Upper lobe of left lung (tissue), 6 donors: Measurements from ENCODE around the gene ELK1. TPM values are rescaled to one million over a fixed set of nuclear protein-coding genes. Genes with fewer than 3 reads are reported as not detected.

Experiments
- ATAC-seq, 2 donors: fragments of 200-7000 bp; cut with Tn5 transposase; one replicate each; pipeline ENCODE4 v1.9.1; 2022; ENCODE audit warnings: mild to moderate bottlenecking in 2 of 2, moderate library complexity in 2 of 2; ENCODE audit not compliant: low FRiP score in 2 of 2
- DNase-seq, 2 donors: peaks; one replicate each; pipeline ENCODE4 v3.0.0-alpha.2; 2019 to 2020
- H3K27ac ChIP-seq, 4 donors: fragments of 200-600 bp; sonication (generic); one replicate each; pipeline ENCODE4 v1.5.1; 2016 to 2019
- H3K27me3 ChIP-seq, 4 donors: fragments of 200-600 bp; sonication (generic); one replicate each; pipeline ENCODE4 v1.5.1; 2017 to 2019
- H3K36me3 ChIP-seq, 4 donors: fragments of 200-600 bp; sonication (generic); one replicate each; pipeline ENCODE4 v1.5.1; 2016 to 2019
- H3K4me1 ChIP-seq, 4 donors: fragments of 200-600 bp; sonication (generic); one replicate each; pipeline ENCODE4 v1.5.1; 2018 to 2019
- H3K4me3 ChIP-seq, 4 donors: fragments of 200-600 bp; sonication (generic); one replicate each; pipeline ENCODE4 v1.5.1; 2017 to 2019; ENCODE audit warnings: mild to moderate bottlenecking in 2 of 4, moderate library complexity in 1 of 4
- H3K9me3 ChIP-seq, 4 donors: fragments of 200-600 bp; sonication (generic); one replicate each; pipeline ENCODE4 v1.5.1; 2018 to 2019
- EP300 ChIP-seq, 4 donors: sonication (generic); formaldehyde crosslinking; IDR thresholded peaks; one replicate each; pipeline ENCODE4 v1.5.1; 2017; ENCODE audit warnings: antibody characterized with exemption in 4 of 4, control low read depth in 2 of 4
- POLR2A ChIP-seq, 4 donors: fragments of 450-650 bp; IDR thresholded peaks; one replicate each; pipeline ENCODE4 v1.5.1; 2016 to 2017; ENCODE audit warnings: antibody characterized with exemption in 4 of 4, mild to moderate bottlenecking in 2 of 4
- POLR2AphosphoS5 ChIP-seq, 2 donors: sonication (generic); formaldehyde crosslinking; IDR thresholded peaks; one replicate each; pipeline ENCODE4 v1.5.1; 2017; ENCODE audit warnings: antibody characterized with exemption in 2 of 2
- WGBS, 2 donors: methylation state at CpG; one replicate each; pipeline ENCODE4 v1.1.5; 2017 to 2018; 5-methylcytosine and 5-hydroxymethylcytosine counted together
- total RNA-seq, 6 donors: library from RNA; depleted of rRNA in 4 of 6; stranded (reverse); fragments of >200 nt in 4 of 6; gene quantifications; one replicate each; pipeline versions ENCODE4 v1.1.0 to v1.2.1, GENCODE V29; 2016 to 2021
- TF ChIP-seq, protein P1 (sequence below), 6 experiments: fragments of 450-650 bp in 4 of 6; fragments of 200-600 bp in 2 of 6; sonication (generic) in 2 of 6; IDR thresholded peaks; one replicate each; pipeline ENCODE4 v1.5.1; 2016 to 2019; ENCODE audit warnings: antibody characterized with exemption in 6 of 6
- donor health status: DM: no; HTN: no; CAD: no; lungs with moderate emphysema.
- donor health status: DM: no; HTN: yes; CAD: no; lungs with severe emphysema.

Gene ELK1
- total RNA-seq, 6 donors from 2014 or later, result 11.5 to 30.4 (median 21.5) TPM

- peaks cover 0 to 31% (median 0%) of the 10 kb centered on the region in 4 donors for H3K9me3 ChIP-seq
Observed at GRCh38 chrX:47596256-47596655, 54.1 kb downstream of the ELK1 start.

GRCh38 chrX:47595716-47596251 lies 54.6 kb downstream of the ELK1 start:
- Histone ChIP-seq H3K27ac (no peak overlapping the region), H3K27me3 (no peaks in the 10 kb centered on the region), H3K4me1 (no peaks in the 10 kb centered on the region), H3K36me3 (no peaks in the 10 kb centered on the region), H3K4me3 (no peak overlapping the region), H3K9me3 (peaks cover 0 to 31% (median 0%) of the 10 kb centered on the region in 4 donors)
- 53 to 68% methylated on average over 1 of the region's 1 CpG for WGBS, 2 donors
- DNase-seq, result no peak
- peak in 1 of 2 donors; percentile 43 for ATAC-seq
- TF ChIP-seq POLR2A (IDR thresholded peaks at IDR 0.05), result no peak
- TF ChIP-seq POLR2AphosphoS5 (IDR thresholded peaks at IDR 0.05), result no peak
- TF ChIP-seq EP300 (IDR thresholded peaks at IDR 0.05), result no peak
- TF ChIP-seq, protein P1, sequence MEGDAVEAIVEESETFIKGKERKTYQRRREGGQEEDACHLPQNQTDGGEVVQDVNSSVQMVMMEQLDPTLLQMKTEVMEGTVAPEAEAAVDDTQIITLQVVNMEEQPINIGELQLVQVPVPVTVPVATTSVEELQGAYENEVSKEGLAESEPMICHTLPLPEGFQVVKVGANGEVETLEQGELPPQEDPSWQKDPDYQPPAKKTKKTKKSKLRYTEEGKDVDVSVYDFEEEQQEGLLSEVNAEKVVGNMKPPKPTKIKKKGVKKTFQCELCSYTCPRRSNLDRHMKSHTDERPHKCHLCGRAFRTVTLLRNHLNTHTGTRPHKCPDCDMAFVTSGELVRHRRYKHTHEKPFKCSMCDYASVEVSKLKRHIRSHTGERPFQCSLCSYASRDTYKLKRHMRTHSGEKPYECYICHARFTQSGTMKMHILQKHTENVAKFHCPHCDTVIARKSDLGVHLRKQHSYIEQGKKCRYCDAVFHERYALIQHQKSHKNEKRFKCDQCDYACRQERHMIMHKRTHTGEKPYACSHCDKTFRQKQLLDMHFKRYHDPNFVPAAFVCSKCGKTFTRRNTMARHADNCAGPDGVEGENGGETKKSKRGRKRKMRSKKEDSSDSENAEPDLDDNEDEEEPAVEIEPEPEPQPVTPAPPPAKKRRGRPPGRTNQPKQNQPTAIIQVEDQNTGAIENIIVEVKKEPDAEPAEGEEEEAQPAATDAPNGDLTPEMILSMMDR (IDR thresholded peaks at IDR 0.05), result no peak

More at GRCh38 chrX:47596256-47596655, 54.1 kb downstream of the ELK1 start:
- Histone ChIP-seq H3K27me3 (no peaks in the 10 kb centered on the region), H3K36me3 (no peaks in the 10 kb centered on the region), H3K4me3 (no peak overlapping the region), H3K4me1 (no peaks in the 10 kb centered on the region), H3K27ac (no peak overlapping the region)
- 80 to 82% methylated on average over 2 of the region's 2 CpGs for WGBS, 2 donors
- TF ChIP-seq POLR2AphosphoS5 (IDR thresholded peaks at IDR 0.05), result no peak
- TF ChIP-seq, protein P1 (IDR thresholded peaks at IDR 0.05), result no peak
- no peak for TF ChIP-seq POLR2A (IDR thresholded peaks at IDR 0.05)
- no peak for TF ChIP-seq EP300 (IDR thresholded peaks at IDR 0.05)
- DNase-seq (no peak), ATAC-seq (no peak)

DNA sequence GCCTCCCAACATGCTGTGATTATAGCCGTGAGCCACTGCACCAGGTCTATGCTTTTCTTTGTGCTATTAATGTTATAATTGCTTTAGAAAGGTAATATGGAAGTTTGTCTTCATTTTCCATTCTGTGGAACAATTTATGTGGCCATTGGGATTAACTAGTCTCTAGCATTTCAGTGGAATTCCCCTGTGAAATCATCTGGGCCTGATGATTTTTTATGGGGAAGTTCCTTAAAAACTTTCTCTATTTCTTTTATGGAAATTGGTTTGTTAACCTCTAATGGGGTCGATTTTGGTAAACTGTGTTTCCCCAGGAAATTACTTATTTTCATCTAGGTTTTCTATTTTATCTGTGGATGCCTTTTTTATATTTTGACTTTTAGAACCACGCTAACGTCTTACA lies 56.8 kb downstream of the ELK1 start:
- Histone ChIP-seq H3K36me3 (no peaks in the 10 kb centered on the region), H3K9me3 (peaks cover 0 to 18% (median 0%) of the 10 kb centered on the region in 4 donors), H3K4me1 (no peaks in the 10 kb centered on the region), H3K4me3 (no peak overlapping the region), H3K27me3 (no peaks in the 10 kb centered on the region), H3K27ac (no peak overlapping the region)
- 78 to 83% methylated on average over 4 of the region's 4 CpGs for WGBS, 2 donors
- ATAC-seq (no peak), DNase-seq (no peak)
- no peak for TF ChIP-seq POLR2A (IDR thresholded peaks at IDR 0.05)
- no peak for TF ChIP-seq POLR2AphosphoS5 (IDR thresholded peaks at IDR 0.05)
- TF ChIP-seq, protein P1 (IDR thresholded peaks at IDR 0.05), result no peak
- no peak for TF ChIP-seq EP300 (IDR thresholded peaks at IDR 0.05)

DNA sequence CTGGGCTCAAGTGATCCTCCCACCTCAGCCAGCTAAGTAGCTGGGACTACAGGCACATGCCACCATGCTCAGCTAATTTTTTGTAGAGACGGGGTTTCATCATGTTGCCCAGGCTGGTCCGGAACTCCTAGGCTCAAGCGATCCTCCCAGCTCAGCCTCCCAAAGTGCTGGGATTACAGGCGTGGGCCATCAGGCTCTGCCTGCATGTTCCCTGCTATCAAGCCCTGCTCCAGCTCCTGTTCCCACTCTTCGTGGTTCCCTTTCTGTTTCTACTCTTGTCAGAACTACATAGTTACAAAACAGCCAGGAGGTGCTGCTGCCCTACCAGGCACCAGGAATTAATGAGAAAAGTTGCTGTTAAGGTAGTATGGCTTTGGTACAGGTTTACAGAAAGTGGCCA lies 59.4 kb downstream of the ELK1 start:
- DNase-seq (no peak), ATAC-seq (no peak)
- no peak for TF ChIP-seq POLR2AphosphoS5 (IDR thresholded peaks at IDR 0.05)
- TF ChIP-seq, protein P1 (IDR thresholded peaks at IDR 0.05), result no peak
- no peak for TF ChIP-seq POLR2A (IDR thresholded peaks at IDR 0.05)
- no peak for TF ChIP-seq EP300 (IDR thresholded peaks at IDR 0.05)
- H3K27ac ChIP-seq, result no peak overlapping the region
- no peaks in the 10 kb centered on the region for H3K36me3 ChIP-seq
- no peak overlapping the region for H3K4me3 ChIP-seq
- H3K4me1 ChIP-seq, result no peaks in the 10 kb centered on the region
- 67 to 78% methylated on average over 1 to 5 of the region's 5 CpGs for WGBS, 2 donors
- no peaks in the 10 kb centered on the region for H3K27me3 ChIP-seq
- H3K9me3 ChIP-seq, result no peaks in the 10 kb centered on the region
